Measurements from ENCODE around the gene VPS9D1.
"Not testable (repeated sequence)": the region's sequence is repeated elsewhere in the genome, so short reads cannot be mapped to it uniquely, and the experiment has no call there.

VPS9D1 gene

DNA sequence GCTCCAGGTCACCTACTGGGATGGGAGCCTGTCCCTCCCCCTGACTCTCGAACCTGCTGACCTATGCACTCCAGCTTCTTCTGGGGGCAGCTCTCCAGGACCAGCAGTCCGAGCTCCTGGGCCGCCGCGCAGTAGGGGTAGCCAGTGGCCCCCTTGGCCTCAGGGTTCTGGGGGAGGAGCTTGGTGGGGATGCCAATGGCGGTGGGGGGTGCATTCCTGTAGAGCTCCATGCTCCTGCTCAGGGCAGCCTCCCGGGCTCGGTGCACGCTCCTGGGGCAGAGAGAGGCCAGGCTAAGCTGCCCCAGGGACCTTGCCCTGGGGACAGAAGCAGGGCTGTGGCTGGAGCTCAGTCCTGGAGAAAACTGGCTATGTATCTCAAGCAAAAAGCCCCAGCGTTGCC, 11.5 kb downstream of the VPS9D1 start:
- no peak for DNase-seq

GRCh38 chr16:89708481-89708931, 12.2 kb downstream of the VPS9D1 start:
- DNase-seq, result no peak

DNA sequence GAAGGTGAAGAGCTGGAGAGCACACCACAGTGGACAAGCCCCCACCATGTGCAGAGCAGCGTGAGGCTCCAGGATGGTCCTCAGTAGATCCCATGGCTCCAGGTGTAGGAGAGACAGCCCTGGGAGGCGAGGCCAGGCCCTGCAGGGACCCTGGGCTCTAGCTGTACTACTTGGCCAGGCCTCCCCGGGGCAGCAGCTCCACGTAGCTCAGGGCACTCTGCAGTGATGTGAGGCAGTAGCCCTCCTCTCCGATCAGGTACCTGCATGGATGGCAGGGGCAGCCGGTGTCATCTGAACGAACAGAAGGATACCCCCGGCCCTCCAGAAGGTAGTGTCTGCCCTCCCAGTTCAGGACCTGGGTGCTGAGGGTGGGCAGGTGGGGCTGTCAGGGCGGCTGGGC, 13.0 kb downstream of the VPS9D1 start:
- no peak for DNase-seq

DNA sequence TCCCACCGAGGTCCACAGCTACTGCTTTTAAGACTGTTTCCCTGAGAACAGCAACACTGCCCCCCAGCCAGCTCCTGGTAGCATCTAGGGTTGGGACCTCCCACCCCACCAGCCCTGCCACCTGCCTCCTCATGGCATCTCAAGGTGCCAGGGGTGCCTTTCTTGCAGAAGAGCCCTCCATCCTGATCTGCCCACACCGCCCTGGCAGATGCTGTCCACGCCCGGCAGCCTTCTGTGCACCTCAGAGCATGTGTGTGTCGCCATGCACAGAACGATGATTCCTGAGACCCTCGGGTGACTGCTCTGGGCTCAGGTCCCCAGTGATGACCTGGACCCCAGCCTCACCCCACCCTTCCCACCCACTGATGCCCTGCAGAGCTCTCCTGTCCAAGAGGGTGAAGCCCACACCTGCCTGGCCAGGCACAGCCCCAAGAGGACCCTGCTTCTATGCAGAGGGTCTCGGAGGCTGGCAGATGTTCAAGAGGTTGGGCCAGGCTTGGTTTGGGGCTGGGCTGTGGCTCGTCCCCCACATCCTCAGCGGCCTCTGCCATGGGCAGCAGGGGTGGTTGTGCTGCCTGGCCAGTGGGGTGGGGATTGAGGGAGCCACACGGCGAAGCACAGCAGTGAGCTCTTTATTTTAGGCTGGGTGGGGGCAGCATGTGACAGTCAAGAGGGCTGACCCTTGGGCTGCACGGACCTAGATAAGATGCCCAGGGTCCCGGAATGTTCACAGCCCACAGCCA, 14.0 kb downstream of the VPS9D1 start:
- DNase-seq, result no peak

DNA sequence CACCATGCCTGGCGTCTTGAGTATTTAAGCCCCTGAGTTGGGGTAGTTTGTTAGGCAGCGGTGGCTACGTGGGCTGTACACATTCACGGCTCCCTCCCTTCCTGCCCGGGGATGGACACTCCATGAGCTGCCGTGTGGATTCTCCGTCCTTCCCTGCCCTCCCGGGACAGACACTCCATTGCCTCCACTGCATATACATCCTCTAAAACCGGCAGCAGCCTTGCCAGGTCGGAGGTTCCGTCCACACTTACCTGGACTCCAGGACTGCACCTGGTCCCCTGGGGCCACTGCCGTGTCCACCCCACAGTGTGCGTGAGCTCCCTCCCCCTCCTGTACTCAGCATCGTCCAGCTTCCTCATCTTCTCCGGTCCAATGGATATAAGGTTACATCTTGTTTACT, 15.7 kb downstream of the VPS9D1 start:
- DNase-seq, result no peak

- no peak for DNase-seq
These were observed 16.4 kb downstream of the VPS9D1 start for GRCh38 chr16:89704281-89704680.

GRCh38 chr16:89701425-89702406, 19.0 kb downstream of the VPS9D1 start, which contains the start of gene SPATA2L:
TSS of gene SPATA2L (minus strand) at chr16:89701705. CDS start at chr16:89701232, 473 bp downstream.
- DNase-seq, result peak; percentile 68 to 83

GRCh38 chr16:89700649-89701424, 19.9 kb downstream of the VPS9D1 start:
- DNase-seq, result no peak

DNA sequence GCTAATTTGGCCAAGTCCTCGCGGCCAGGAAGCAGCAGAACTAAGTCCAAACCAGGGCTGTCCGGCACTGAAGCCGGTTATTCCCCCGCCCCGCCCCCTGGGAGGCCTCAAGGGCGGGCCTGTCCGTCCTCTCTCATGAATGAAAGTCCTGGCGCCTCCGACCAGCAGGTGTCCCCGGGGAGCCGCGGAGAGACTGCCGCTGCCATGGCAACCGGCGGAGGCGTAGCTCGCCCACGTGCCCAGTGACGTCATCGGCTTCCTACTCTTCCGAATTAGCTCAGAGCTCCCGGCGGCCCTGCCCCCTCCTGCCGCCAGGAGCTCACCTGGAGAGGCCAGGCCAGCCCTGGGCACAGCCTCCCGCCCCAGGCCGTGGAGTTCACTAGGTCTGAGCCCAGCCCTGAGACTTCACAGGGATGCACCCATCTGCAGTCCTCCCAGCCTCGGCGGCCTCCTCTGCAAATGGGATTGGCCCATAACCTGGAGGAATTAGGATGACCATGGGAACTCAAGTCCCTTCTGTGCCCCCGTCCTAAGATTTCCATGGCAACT, 20.5 kb downstream of the VPS9D1 start:
- peak; percentile 97 for DNase-seq

DNA sequence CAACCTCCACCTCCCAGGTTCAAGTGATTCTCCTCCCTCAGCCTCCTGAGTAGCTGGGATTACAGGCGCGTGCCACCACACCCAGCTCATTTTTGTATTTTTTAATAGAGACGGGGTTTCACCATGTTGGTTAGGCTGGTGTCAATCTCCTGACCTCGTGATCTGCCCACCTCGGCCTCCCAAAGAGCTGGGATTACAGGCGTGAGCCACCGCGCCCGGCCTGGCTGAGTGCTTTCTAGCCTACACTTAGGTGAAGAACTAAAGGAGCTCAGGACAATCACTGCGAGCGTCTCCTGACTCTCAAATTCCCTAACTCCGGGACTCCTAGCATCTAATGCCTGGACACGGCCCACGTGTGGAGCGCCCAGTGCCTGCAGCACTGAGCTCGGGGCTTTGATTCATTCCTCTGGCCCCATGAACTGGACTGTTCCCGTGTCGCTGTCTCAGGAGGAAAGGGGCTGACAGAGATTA, 21.0 kb downstream of the VPS9D1 start:
- not testable (repeated sequence) for DNase-seq

GRCh38 chr16:89698717-89699116, 22.0 kb downstream of the VPS9D1 start:
- DNase-seq, result not testable (repeated sequence)

DNA sequence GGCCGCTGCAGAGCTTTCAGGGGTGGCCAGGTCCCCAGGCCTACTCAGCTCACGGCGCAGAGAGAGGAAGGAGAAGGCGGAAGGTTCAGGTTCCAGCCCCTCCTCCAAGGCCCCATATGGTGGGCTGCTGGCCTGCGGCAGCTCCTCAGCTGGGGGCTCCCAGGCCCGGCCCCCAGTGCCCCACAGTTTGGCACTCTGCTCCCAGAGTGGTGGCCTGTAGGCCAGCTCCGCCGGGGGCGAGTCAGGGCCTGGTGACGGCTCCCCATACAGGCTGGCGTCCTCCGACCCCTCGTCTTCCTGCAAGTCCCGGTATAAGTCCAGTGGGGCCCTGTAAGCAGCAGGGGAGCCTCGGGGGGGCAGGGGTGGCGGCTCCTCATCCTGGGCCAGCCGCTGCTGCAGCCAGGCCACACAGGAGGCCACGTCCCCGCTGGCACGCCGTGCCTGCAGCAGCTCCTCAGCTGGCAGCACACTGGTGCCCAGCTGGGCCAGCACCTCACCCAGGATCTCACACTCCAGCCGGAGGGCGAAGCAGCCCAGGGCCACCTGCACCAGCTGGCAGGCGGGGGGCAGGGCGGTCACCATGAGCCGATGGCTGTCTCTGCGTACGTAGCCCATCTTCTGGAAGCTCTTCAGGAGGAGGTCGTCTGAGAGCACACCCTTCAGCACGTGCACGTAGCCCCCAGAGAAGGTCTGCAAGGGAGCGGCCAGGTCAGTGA, 22.9 kb downstream of the VPS9D1 start:
- DNase-seq, result no peak

DNA sequence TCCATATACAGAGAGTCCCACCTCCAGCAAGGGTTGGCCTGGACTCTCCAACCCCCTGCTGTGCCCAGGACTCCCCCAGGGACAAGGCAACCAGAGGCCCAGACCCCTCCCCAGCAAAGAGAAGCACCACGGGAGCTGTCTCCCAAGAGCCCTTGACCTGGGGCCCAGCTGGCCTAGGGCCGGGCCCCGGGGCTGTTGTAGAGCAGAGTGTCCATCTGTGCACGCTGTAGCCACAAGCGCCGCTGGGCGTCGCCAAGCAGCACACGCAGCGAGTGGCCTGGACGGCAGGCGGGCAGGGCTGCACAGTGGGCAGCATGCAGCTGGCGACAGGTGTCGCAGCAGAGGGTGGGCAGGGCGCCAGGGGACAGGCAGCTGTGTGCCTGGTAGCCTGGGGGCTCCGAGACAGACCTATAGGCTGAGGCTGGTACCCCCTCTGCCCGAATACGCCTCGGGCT, 23.5 kb downstream of the VPS9D1 start:
- DNase-seq, result no peak

DNA sequence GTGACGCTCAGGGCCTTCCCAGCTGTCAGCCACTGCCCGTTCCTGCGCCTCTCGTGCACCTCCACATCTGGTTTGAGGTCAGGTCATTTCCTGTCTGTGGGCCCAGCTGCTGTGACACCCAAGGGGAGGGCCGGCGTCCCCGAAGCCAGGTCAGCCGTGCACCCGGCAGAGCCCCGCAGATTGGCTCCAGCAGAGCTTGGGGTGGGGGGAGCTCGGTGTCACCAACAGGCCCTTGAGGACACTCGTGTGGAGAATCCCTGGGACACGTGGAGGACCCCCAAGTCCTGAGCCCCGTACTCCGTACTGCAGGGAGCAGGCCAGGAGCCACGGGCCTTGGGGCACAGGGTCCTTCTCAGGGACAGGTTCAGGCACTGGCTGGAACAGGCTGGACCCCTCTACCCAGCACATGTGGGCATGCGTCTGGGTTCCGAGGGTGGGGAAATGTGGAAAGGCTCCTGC, 24.0 kb downstream of the VPS9D1 start:
- DNase-seq, result no peak

DNA sequence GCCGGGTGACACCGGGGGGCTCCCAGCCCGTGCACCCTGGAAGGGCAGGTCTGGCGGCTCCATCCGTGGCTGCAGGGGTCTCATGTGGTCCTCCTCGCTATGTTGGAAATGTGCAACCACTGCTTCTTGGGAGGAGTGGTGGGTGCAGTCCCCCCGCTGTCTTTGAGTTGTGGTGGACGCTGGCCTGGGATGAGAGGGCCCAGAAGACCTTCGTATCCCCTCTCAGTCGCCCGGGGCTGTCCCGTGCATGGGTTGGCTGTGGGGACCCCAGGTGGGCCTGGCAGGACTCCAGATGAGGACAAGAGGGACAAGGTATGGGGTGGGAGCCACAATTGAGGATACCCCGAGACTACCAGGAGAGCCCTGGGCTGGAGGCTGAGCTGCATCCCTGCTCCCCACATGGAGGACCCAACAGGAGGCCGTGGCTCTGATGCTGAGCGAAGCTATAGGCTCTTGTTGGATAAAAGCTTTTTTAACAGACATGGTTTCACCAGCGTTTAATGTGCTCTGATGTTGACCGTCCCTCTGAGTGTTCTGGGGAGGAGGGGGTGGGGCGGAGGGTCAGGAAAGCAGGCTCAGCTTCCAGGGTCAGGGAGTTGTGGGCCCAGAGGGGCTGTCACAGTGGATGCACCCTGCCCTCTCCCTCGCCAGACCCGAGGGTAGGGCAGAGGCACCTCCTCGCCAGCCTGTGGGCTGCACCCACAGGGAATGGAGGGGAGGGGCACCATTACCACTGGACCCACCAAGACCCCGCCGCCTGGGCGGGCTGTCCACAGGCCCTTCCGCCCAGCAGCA, 24.6 kb downstream of the VPS9D1 start:
- no peak for DNase-seq

DNA sequence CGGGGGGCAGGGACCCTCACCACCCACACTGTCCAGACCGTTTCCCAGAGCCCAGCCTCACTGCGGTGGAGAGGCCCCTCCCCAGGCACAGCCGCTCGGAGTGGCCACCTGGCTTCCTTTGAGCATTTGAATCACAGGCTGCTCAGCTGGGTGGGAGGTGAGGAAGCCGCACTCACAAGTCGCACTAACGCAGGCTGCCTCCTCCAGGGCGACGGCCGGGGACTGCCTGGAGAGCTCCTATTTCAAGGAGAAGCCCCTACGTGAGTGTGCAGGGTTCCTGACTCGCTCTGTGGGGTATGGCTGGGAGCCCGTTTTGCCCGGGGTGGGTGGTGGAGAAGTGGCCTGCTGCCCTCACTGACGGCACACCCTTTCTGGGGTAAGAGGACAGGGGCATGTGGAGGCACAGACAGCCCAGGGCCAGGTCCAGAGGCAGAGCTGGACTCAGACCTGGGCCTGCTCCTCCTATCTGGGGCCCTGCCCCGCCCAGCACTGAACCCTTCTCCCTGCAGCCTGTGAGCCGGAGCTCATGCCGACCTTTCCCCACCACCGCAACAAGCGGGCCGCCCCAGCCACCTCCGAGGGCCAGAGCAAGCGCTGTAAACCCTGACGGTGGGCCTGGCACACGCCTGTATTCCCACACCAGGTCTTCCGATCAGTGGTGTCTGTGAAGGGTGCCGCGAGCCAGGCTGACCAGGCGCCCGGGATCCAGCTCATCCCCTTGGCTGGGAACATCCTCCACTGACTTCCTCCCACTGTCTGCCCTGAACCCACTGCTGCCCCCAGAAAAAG, 25.4 kb downstream of the VPS9D1 start:
- DNase-seq, result no peak

- DNase-seq, result not testable (repeated sequence)
These were observed 26.0 kb downstream of the VPS9D1 start for GRCh38 chr16:89694784-89695085.

DNA sequence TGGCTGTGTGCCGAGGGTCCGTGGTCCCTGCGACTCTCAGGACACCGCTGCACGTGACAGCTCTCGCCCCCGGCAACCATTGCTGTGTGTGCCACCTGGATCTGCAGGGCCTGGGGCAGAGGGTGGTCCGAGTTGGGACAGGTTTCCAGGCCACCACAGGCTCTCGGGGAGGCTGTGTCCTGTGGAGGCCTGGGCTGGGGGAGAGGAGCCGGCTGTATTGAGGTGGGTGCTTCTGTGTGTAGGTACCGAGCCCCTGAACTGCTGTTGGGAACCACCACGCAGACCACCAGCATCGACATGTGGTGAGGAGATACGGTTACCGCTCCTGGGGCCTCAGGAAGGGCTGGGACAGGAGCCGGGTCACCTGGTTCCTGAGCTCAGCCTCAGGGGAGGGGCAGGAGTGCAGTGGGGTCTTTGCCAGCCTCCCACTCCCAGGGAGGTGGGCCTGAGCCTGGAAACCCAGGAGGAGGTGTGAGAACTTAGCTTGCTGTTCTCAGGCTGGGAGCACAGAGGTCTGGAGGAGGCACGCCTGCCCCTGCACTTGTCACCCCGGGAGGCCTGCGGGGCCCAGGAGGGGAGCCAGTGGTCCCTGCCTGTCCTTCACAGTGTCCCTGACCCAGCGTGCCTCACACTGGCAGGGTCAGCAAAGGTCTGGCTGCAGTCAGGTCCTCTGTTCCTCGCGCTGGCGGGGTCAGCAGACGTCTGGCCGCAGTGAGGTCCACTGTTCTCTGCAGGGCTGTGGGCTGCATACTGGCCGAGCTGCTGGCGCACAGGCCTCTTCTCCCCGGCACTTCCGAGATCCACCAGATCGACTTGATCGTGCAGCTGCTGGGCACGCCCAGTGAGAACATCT, 26.5 kb downstream of the VPS9D1 start:
- DNase-seq, result no peak

DNA sequence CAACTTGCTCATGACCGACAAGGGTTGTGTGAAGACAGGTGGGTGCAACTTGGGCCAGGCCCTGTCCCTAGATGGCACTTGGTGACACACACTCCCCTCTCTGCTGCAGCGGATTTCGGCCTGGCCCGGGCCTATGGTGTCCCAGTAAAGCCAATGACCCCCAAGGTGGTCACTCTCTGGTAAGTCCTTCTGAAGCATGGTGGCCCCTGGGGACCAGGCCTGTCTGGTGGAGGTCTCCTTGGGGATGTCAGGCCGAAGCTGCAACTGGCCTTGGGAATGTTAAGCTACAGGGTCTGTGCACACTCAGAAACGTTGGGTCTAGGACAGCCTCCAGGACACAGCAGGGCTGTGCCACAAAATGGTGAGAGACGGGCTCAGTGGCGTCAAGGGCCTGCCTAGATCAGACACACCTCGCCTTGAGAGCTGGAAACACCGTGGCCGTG, 27.4 kb downstream of the VPS9D1 start:
- no peak for DNase-seq
